Naive thymus-derived CD8-positive, alpha-beta T cell (primary cell): ENCODE measurements around the gene SH3BP5. TPM values are rescaled to one million over a fixed set of nuclear protein-coding genes. Genes with fewer than 3 reads are reported as not detected.
A peak's percentile ranks its signal among the peaks of the same experiment; 100 is the strongest.

Source experiments
- ATAC-seq, 2 donors: fragments of 150-1000 bp; cut with Tn5 transposase in 1 of 2; sonication (Bioruptor Pico), chemical (Tn5 transposase) in 1 of 2; 1 replicate in 1 of 2; 2 replicates in 1 of 2; pipeline ENCODE4 v1.10.0; 2021; ENCODE audit warnings: mild to moderate bottlenecking in 2 of 2, moderate library complexity in 2 of 2
- POLR2A ChIA-PET: fragments of 350-600 bp; sonication (Branson Sonifier 250); formaldehyde crosslinking; loops from one replicate; lab custom pipeline; 2021; ENCODE audit warnings: antibody characterized with exemption; lab: Charles Lee
- DNase-seq, 10 donors: peaks; one replicate each; pipeline versions ENCODE4 v3.0.0 to v3.0.0-alpha.2; 2020 to 2022
- H3K27ac Mint-ChIP-seq, 10 donors: one replicate each; pipeline ENCODE4 v1.8.0; 2020 to 2022; ENCODE audit warnings: mild to moderate bottlenecking in 10 of 10, mixed read lengths in 10 of 10, moderate library complexity in 4 of 10, inconsistent platforms in 1 of 10
- H3K27me3 Mint-ChIP-seq, 5 donors: one replicate each; pipeline ENCODE4 v1.8.0; 2021 to 2022; ENCODE audit warnings: mixed read lengths in 5 of 5
- H3K36me3 Mint-ChIP-seq, 3 donors: one replicate each; pipeline ENCODE4 v1.8.0; 2020 to 2022; ENCODE audit warnings: mixed read lengths in 3 of 3, mild to moderate bottlenecking in 2 of 3, inconsistent platforms in 1 of 3
- H3K4me1 Mint-ChIP-seq, 4 donors: one replicate each; pipeline ENCODE4 v1.8.0; 2021 to 2022; ENCODE audit warnings: mixed read lengths in 4 of 4
- H3K4me3 Mint-ChIP-seq, 10 donors: one replicate each; pipeline ENCODE4 v1.8.0; 2020 to 2022; ENCODE audit warnings: mild to moderate bottlenecking in 10 of 10, mixed read lengths in 10 of 10, moderate library complexity in 6 of 10, inconsistent platforms in 1 of 10
- H3K9me3 Mint-ChIP-seq, 9 donors: one replicate each; pipeline ENCODE4 v1.8.0; 2020 to 2022; ENCODE audit warnings: mixed read lengths in 9 of 9, mild to moderate bottlenecking in 3 of 9, inconsistent platforms in 1 of 9, moderate library complexity in 1 of 9
- polyA plus RNA-seq, 3 donors: library from polyadenylated mRNA; unstranded; fragments of 300-500 nt; fragmentation: Illumina TruSeq; gene quantifications; one replicate each; pipeline ENCODE4 v1.2.3, GENCODE V29; 2021
- total RNA-seq, 8 experiments: library from RNA in 2 of 8; stranded (reverse) in 2 of 8; gene quantifications; one replicate each; pipeline ENCODE4 v1.2.3 and lab custom pipeline; 2021 to 2026

The SH3BP5 gene
- total and polyA plus RNA-seq, 5 experiments from 2014 or later: 4.4 to 26.1 (median 12.1) TPM

GRCh38 chr3:15291589-15292541, 40.5 kb downstream of the SH3BP5 start:
- ATAC-seq (peak; percentile 98 to 99), DNase-seq (peak; percentile 32 to 84 (median 74))
- peaks cover under 1 to 10% (median 3%) of the 10 kb centered on the region in 3 donors for H3K36me3 Mint-ChIP-seq
- peaks cover 30 to 98% (median 78%) of the 10 kb centered on the region in 4 donors for H3K4me1 Mint-ChIP-seq
- no peaks in the 10 kb centered on the region for H3K27me3 Mint-ChIP-seq
- H3K4me3 Mint-ChIP-seq: peak overlapping the region; percentile 73 to 85 (median 78)
- H3K27ac Mint-ChIP-seq: peak overlapping the region; percentile 43 to 94 (median 86)
- POLR2A ChIA-PET: interaction anchor here (1.0 to 2.3 kb wide), 8 partner anchors 11 to 57 kb away, joined by 3 to 9 read pairs (median 4); no protein-coding TSS in a partner anchor
- H3K9me3 Mint-ChIP-seq: no peaks in the 10 kb centered on the region

DNA sequence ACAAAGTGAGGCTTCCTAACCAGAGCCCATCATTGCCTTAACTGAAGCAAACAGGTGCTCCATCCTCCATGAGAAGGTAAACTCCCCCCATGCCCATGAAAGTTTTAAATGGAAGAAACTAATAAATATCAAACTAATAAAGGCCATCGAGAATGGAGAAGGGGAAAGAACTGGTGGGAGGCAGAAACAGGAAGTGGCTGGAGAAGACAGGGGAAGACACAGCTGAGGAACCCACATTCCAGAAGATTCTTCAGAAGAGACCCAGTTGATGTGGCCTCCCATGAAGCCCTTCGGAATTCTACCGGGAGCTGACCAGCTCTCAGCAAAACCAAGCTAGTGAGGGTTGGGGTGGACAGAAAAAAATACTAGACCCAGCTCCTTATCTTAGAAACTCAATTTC, 41.6 kb downstream of the SH3BP5 start:
- no peaks in the 10 kb centered on the region for H3K27me3 Mint-ChIP-seq
- POLR2A ChIA-PET: interaction anchor here (0.8 to 2.3 kb wide), 5 partner anchors 10 to 30 kb away, joined by 3 to 9 read pairs (median 4); no protein-coding TSS in a partner anchor
- DNase-seq (no peak), ATAC-seq (no peak)
- H3K4me3 Mint-ChIP-seq: peak overlapping the region in 8 of 10 donors; percentile 14 to 81 (median 42)
- no peaks in the 10 kb centered on the region for H3K9me3 Mint-ChIP-seq
- peaks cover 31 to 97% (median 76%) of the 10 kb centered on the region in 4 donors for H3K4me1 Mint-ChIP-seq
- H3K27ac Mint-ChIP-seq: peak overlapping the region in 9 of 10 donors; percentile 7 to 87 (median 61)
- H3K36me3 Mint-ChIP-seq: peaks cover 0 to 12% (median 4%) of the 10 kb centered on the region in 3 donors

DNA sequence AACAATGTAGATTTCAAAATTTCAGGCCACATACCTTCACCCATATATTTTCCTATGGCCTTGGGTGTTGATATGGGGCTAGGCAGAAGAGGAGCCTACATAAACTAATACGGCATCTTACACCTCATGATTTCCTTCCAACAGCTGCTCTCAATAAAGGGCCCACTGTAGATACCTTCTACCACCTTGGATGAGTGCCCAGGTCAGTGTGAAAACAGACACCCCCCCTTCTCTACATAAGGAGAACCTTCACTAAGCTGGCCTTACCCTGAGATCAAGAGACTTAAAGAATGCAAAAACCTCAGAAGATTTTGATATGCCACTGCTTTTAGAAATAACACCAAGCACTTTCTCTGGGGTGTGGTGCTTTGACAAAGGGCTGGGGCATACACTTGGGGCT, 42.7 kb downstream of the SH3BP5 start:
- no peak for ATAC-seq
- Mint-ChIP-seq H3K9me3 (no peaks in the 10 kb centered on the region), H3K27ac (peak overlapping the region in 5 of 10 donors; percentile 41 to 83 (median 78)), H3K27me3 (no peaks in the 10 kb centered on the region), H3K4me3 (peak overlapping the region in 5 of 10 donors; percentile 6 to 47 (median 34)), H3K36me3 (peaks cover 0 to 7% (median 4%) of the 10 kb centered on the region in 3 donors), H3K4me1 (peaks cover 23 to 97% (median 70%) of the 10 kb centered on the region in 4 donors)
- DNase-seq: no peak
- POLR2A ChIA-PET: interaction anchor here (0.7 to 1.3 kb wide), 2 partner anchors 9 to 31 kb away, joined by 3 to 4 read pairs; no protein-coding TSS in a partner anchor

GRCh38 chr3:15288331-15289035, 43.9 kb downstream of the SH3BP5 start:
- Mint-ChIP-seq H3K27me3 (no peaks in the 10 kb centered on the region), H3K4me1 (peaks cover 25 to 97% (median 73%) of the 10 kb centered on the region in 4 donors), H3K27ac (peak overlapping the region in 3 of 10 donors; percentile 31 to 82 (median 35)), H3K4me3 (no peak overlapping the region), H3K9me3 (no peaks in the 10 kb centered on the region), H3K36me3 (peaks cover 0 to 7% (median 4%) of the 10 kb centered on the region in 3 donors)
- ATAC-seq: no peak
- POLR2A ChIA-PET: no interaction called here
- no peak for DNase-seq

GRCh38 chr3:15287565-15288330, 44.6 kb downstream of the SH3BP5 start:
- H3K27me3 Mint-ChIP-seq: no peaks in the 10 kb centered on the region
- H3K9me3 Mint-ChIP-seq: no peaks in the 10 kb centered on the region
- H3K4me3 Mint-ChIP-seq: no peak overlapping the region
- DNase-seq (no peak), ATAC-seq (no peak)
- peak overlapping the region in 3 of 10 donors; percentile 31 to 82 (median 35) for H3K27ac Mint-ChIP-seq
- POLR2A ChIA-PET: interaction anchor here (0.7 to 1.2 kb wide), 3 partner anchors 11 to 16 kb away, joined by 3 read pairs; no protein-coding TSS in a partner anchor
- H3K36me3 Mint-ChIP-seq: peaks cover 0 to 7% (median 4%) of the 10 kb centered on the region in 3 donors
- H3K4me1 Mint-ChIP-seq: peaks cover 21 to 94% (median 67%) of the 10 kb centered on the region in 4 donors

DNA sequence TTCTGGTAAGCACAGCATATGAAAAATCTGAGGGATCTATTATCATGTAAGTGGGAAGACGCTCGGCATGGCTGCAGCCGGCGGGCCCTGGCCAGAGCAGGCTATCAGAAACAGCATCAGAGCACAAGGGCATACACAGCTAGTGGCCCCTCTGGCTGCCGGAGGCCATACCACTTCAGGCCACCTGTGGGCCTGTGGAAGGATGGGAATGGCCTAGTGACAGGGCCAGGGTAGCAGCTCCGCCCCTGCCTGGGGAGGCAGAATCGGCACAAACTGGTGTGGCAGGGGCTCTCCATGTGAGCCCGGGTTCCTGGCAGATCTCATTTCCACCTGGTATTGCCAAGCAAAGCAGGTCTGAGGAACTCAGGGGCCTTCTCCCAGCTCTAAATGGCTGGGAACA, 46.4 kb downstream of the SH3BP5 start:
- Mint-ChIP-seq H3K27ac (peak overlapping the region in 2 of 10 donors; percentile 11 to 27), H3K4me3 (no peak overlapping the region), H3K9me3 (no peaks in the 10 kb centered on the region), H3K27me3 (no peaks in the 10 kb centered on the region), H3K4me1 (peaks cover 16 to 86% (median 57%) of the 10 kb centered on the region in 4 donors), H3K36me3 (peaks cover 0 to 7% (median 4%) of the 10 kb centered on the region in 3 donors)
- no peak for DNase-seq
- ATAC-seq: no peak
- POLR2A ChIA-PET: no interaction called here

DNA sequence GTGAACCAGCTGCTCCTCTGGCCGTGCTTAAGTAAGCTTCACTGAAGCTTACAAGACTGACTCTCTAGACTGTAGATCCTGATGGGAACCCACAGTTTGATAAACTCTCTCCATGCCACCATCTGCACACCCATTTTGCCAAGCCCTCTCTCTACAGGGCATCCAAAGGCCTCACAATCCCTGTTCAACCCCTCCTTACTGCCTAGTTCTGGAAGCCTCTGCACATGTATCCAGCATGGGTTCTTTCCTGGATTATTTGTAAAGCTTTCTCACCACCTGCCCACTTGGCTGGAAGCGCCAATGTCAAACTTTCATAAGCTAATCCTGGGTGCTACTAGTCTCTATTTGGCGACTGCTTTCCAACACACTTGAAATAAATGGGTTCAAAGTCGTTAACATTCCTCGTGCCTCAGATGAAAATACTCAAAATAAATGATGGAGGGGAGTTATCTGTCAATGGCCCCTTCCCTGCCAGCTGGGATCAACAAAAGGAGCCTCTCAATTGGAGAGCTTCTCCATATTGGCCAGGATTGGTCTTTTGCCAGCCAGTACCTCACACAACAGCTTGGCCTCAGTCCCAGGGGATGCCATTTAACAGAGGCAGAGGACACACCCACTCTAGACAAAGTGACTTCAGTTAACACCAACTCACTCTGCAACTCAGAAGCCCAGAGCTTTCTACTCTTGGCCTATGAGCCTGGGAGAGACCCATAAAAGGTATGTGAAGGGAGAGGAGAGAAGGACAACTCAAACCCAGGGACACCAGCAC, 48.1 kb downstream of the SH3BP5 start:
- Mint-ChIP-seq H3K9me3 (no peaks in the 10 kb centered on the region), H3K27me3 (no peaks in the 10 kb centered on the region), H3K4me3 (no peak overlapping the region), H3K27ac (peak overlapping the region in 5 of 10 donors; percentile 19 to 65 (median 57)), H3K4me1 (peaks cover 23 to 86% (median 58%) of the 10 kb centered on the region in 4 donors), H3K36me3 (peaks cover 0 to 7% (median 4%) of the 10 kb centered on the region in 3 donors)
- POLR2A ChIA-PET: interaction anchor here (1.0 kb wide), 1 partner anchor 9 kb away, joined by 3 read pairs; no protein-coding TSS in a partner anchor
- DNase-seq: no peak
- no peak for ATAC-seq

- ATAC-seq: no peak
- H3K36me3 Mint-ChIP-seq: peaks cover 0 to 7% (median 4%) of the 10 kb centered on the region in 3 donors
- no peak for DNase-seq
- H3K4me1 Mint-ChIP-seq: peaks cover 23 to 85% (median 55%) of the 10 kb centered on the region in 4 donors
- no peaks in the 10 kb centered on the region for H3K9me3 Mint-ChIP-seq
- peak overlapping the region in 2 of 10 donors; percentile 37 to 64 for H3K27ac Mint-ChIP-seq
- POLR2A ChIA-PET: interaction anchor here (1.0 kb wide), 1 partner anchor 8 kb away, joined by 3 read pairs; no protein-coding TSS in a partner anchor
- no peak overlapping the region for H3K4me3 Mint-ChIP-seq
- H3K27me3 Mint-ChIP-seq: no peaks in the 10 kb centered on the region
Observed at GRCh38 chr3:15283702-15284101, 48.7 kb downstream of the SH3BP5 start.

GRCh38 chr3:15281817-15282216, 50.6 kb downstream of the SH3BP5 start:
- POLR2A ChIA-PET: no interaction called here
- H3K9me3 Mint-ChIP-seq: no peaks in the 10 kb centered on the region
- no peak overlapping the region for H3K27ac Mint-ChIP-seq
- ATAC-seq (no peak), DNase-seq (no peak)
- no peak overlapping the region for H3K4me3 Mint-ChIP-seq
- H3K27me3 Mint-ChIP-seq: no peaks in the 10 kb centered on the region
- peaks cover 26 to 78% (median 58%) of the 10 kb centered on the region in 4 donors for H3K4me1 Mint-ChIP-seq
- peaks cover 0 to 4% (median 4%) of the 10 kb centered on the region in 3 donors for H3K36me3 Mint-ChIP-seq

- Mint-ChIP-seq H3K36me3 (peaks cover 0 to 4% (median 0%) of the 10 kb centered on the region in 3 donors), H3K9me3 (no peaks in the 10 kb centered on the region), H3K4me1 (peaks cover 26 to 78% (median 62%) of the 10 kb centered on the region in 4 donors), H3K27ac (peak overlapping the region in 2 of 10 donors; percentile 38 to 47), H3K27me3 (no peaks in the 10 kb centered on the region), H3K4me3 (peak overlapping the region in 1 of 10 donors; percentile 49)
- ATAC-seq (no peak), DNase-seq (no peak)
- POLR2A ChIA-PET: interaction anchor here (0.6 to 1.6 kb wide), 2 partner anchors 10 to 40 kb away, joined by 3 to 9 read pairs; no protein-coding TSS in a partner anchor
Observed at GRCh38 chr3:15280853-15281532, 51.4 kb downstream of the SH3BP5 start.
